Measurements from ENCODE around the gene DAAM1.

- TF ChIP-seq CTCF (IDR thresholded peaks at IDR 0.05): no peak
- TF ChIP-seq EP300 (IDR thresholded peaks at IDR 0.05): no peak
- TF ChIP-seq POLR2AphosphoS5 (IDR thresholded peaks at IDR 0.05): no peak
- no peak for TF ChIP-seq POLR2A (IDR thresholded peaks at IDR 0.05)
Measured at GRCh38 chr14:59139324-59139723, 49.1 kb upstream of the DAAM1 start.
